Measurements from ENCODE around the gene NAV1. TPM values are rescaled to one million over a fixed set of nuclear protein-coding genes. Genes with fewer than 3 reads are reported as not detected.

Gene NAV1
- total RNA-seq, 1 donor from 2014 or later = 288 TPM

DNA sequence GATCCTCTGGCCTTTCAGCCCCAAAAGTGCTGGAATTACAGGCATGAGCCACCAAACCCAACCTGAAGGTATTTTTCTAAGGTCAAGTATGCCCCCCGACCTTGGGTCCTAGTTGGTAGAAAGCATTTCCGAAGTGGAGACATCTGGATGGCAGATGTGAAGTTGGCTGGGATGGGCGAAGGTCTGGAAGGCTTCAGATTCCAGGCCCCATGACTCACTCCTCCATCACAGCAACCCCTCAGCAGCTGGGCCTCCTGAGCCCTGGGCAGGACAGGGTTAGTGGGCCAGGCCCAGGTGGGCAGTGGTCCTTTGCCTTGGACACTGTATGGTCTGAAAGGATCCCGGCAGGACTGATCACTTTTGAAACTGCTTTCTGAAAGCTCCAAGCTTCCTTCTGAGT lies 23.3 kb downstream of the NAV1 start:
- Mint-ChIP-seq H3K9me3 (ENCODE audit: unreplicated experiment) (no peaks in the 10 kb centered on the region), H3K27ac (ENCODE audit: unreplicated experiment) (peak overlapping the region; percentile 83), H3K36me3 (ENCODE audit: unreplicated experiment) (no peaks in the 10 kb centered on the region), H3K4me3 (ENCODE audit: unreplicated experiment) (no peak overlapping the region), H3K27me3 (ENCODE audit: unreplicated experiment) (no peaks in the 10 kb centered on the region), H3K4me1 (ENCODE audit: unreplicated experiment) (peaks cover 71% of the 10 kb centered on the region)
- TF ChIP-seq, protein P1, sequence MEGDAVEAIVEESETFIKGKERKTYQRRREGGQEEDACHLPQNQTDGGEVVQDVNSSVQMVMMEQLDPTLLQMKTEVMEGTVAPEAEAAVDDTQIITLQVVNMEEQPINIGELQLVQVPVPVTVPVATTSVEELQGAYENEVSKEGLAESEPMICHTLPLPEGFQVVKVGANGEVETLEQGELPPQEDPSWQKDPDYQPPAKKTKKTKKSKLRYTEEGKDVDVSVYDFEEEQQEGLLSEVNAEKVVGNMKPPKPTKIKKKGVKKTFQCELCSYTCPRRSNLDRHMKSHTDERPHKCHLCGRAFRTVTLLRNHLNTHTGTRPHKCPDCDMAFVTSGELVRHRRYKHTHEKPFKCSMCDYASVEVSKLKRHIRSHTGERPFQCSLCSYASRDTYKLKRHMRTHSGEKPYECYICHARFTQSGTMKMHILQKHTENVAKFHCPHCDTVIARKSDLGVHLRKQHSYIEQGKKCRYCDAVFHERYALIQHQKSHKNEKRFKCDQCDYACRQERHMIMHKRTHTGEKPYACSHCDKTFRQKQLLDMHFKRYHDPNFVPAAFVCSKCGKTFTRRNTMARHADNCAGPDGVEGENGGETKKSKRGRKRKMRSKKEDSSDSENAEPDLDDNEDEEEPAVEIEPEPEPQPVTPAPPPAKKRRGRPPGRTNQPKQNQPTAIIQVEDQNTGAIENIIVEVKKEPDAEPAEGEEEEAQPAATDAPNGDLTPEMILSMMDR (IDR thresholded peaks at IDR 0.05) = no peak
- DNase-seq (ENCODE audit: extremely low spot score, unreplicated experiment) = peak; percentile 88

DNA sequence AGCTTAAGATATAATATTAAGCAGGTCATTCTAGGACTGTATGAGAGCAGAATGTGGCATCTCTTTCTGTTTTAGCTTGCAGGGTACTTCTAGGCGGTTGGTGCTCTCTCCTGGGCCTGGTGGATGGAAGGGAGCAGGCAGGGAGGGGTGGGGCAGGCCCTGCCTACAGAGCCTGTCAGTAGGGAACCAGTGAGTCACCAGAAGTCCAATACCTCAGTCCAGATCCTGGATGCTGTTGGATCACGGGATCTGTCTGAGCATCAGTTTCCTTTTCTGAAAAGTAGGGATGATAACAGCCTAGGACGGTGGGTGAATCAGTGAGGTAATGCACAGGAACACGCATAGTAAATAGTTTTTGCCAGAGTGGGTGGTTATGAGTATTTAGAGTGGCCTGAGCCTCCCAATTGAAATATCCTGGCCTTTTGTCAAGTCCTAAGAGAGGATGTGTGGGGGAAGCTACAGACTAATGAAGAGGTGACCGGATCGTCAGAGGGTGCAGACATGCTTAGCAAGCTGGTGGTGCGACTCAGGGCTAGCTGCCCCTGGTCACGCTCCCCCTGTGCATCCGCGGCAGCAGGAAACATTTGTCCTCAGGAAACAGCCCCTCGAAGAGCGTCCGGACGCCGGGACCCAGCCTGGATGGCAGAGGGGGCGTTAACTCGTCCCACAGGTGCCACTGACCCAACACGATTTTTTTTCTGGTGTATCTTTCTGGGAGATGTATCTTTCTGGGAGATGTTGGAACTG lies 23.9 kb downstream of the NAV1 start:
- H3K27me3 Mint-ChIP-seq (ENCODE audit: unreplicated experiment) = no peaks in the 10 kb centered on the region
- no peaks in the 10 kb centered on the region for H3K9me3 Mint-ChIP-seq (ENCODE audit: unreplicated experiment)
- H3K36me3 Mint-ChIP-seq (ENCODE audit: unreplicated experiment) = no peaks in the 10 kb centered on the region
- H3K4me1 Mint-ChIP-seq (ENCODE audit: unreplicated experiment) = peaks cover 65% of the 10 kb centered on the region
- DNase-seq (ENCODE audit: extremely low spot score, unreplicated experiment) = no peak
- no peak overlapping the region for H3K4me3 Mint-ChIP-seq (ENCODE audit: unreplicated experiment)
- TF ChIP-seq, protein P1 (IDR thresholded peaks at IDR 0.05) = no peak
- H3K27ac Mint-ChIP-seq (ENCODE audit: unreplicated experiment) = peak overlapping the region; percentile 83

DNA sequence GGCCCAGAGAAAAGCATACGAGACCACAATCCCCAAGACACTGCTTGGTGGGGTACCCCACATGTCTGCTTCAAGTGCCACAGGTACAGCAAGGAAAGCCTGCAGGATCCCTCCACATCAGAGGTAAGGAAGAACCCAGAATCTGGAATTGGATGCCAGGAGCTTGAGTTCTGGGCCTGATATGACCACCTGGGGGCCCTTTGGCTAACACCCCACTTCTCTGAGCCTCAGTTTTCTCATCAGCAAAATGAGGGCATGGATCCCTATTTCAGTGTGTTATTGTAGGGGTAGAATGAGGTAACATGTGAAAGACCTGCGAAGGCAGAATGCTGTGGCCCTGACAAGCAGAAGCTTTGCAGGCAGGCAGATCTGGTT lies 24.5 kb downstream of the NAV1 start:
- Mint-ChIP-seq H3K36me3 (ENCODE audit: unreplicated experiment) (no peaks in the 10 kb centered on the region), H3K9me3 (ENCODE audit: unreplicated experiment) (no peaks in the 10 kb centered on the region), H3K27ac (ENCODE audit: unreplicated experiment) (peak overlapping the region; percentile 83), H3K27me3 (ENCODE audit: unreplicated experiment) (no peaks in the 10 kb centered on the region), H3K4me3 (ENCODE audit: unreplicated experiment) (no peak overlapping the region), H3K4me1 (ENCODE audit: unreplicated experiment) (peaks cover 63% of the 10 kb centered on the region)
- DNase-seq (ENCODE audit: extremely low spot score, unreplicated experiment) = no peak
- TF ChIP-seq, protein P1 (IDR thresholded peaks at IDR 0.05) = no peak

DNA sequence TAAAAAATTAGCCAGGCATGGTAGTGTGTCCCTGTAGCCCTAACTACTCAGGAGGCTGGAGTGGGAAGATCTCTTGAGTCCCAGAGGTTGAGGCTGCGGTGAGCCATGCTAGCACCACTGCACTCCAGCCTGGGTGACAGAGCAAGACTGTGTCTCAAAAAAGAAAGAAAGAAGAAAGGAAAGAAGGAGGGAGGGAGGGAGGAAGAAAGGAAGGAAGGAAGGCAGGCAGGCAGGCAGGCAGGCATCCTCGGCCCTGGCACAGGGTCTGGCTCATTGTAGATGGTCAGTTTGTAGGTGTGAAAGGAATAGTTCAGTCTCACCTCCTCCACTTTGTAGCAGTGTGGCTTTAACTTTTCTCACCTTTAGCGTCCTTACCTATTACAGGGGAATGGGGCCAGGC lies 25.0 kb downstream of the NAV1 start:
- Mint-ChIP-seq H3K27ac (ENCODE audit: unreplicated experiment) (no peak overlapping the region), H3K4me3 (ENCODE audit: unreplicated experiment) (no peak overlapping the region), H3K9me3 (ENCODE audit: unreplicated experiment) (no peaks in the 10 kb centered on the region), H3K27me3 (ENCODE audit: unreplicated experiment) (no peaks in the 10 kb centered on the region), H3K4me1 (ENCODE audit: unreplicated experiment) (peaks cover 63% of the 10 kb centered on the region), H3K36me3 (ENCODE audit: unreplicated experiment) (no peaks in the 10 kb centered on the region)
- TF ChIP-seq, protein P1 (IDR thresholded peaks at IDR 0.05) = no peak
- DNase-seq (ENCODE audit: extremely low spot score, unreplicated experiment) = no peak

DNA sequence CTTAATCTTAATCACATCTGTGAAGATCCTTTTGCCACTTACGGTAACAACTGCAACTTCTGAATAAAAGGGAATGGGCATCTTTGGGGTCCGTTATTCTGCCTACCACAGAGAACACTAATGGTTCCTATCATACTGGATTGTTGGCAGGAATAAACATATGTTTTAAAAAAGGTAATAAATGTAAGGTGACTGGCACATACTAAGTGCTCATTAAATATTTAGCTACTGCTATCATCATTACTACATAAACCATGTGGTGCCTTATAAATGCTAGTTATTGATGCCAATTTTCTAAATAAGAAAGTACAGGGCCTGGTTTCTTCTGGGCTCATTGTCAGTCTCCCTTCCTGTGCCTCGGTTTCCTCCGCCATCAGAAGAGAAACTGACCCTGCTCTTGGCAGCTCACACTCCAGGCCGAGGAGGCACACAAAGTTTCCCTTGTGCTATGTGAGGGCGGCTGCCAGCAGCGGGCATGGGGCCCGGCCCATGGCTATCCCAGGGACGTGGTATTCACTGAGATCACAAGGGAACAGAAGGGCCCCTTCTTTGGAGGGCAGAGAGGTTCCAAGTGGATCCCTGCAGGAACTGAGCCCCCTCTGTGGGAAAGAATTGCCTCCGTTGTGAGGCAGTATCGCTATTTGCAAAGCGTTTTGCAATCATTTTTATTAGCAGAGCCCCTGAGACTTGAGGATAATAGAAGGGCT lies 26.2 kb downstream of the NAV1 start:
- peaks cover 53% of the 10 kb centered on the region for H3K4me1 Mint-ChIP-seq (ENCODE audit: unreplicated experiment)
- DNase-seq (ENCODE audit: extremely low spot score, unreplicated experiment) = no peak
- H3K4me3 Mint-ChIP-seq (ENCODE audit: unreplicated experiment) = no peak overlapping the region
- H3K27me3 Mint-ChIP-seq (ENCODE audit: unreplicated experiment) = no peaks in the 10 kb centered on the region
- H3K27ac Mint-ChIP-seq (ENCODE audit: unreplicated experiment) = no peak overlapping the region
- H3K36me3 Mint-ChIP-seq (ENCODE audit: unreplicated experiment) = no peaks in the 10 kb centered on the region
- TF ChIP-seq, protein P1 (IDR thresholded peaks at IDR 0.05) = no peak
- H3K9me3 Mint-ChIP-seq (ENCODE audit: unreplicated experiment) = no peaks in the 10 kb centered on the region

Measured in osteocyte (in vitro differentiated cells).